H1 (cell line): ENCODE results near the gene ALG9. TPM values are rescaled to one million over a fixed set of nuclear protein-coding genes. Genes with fewer than 3 reads are reported as not detected.

ENCODE experiments used
- CTCF ChIA-PET: fragments of 300-600 bp; sonication (Branson Sonifier 250); formaldehyde crosslinking; loops from one replicate; lab custom pipeline; 2021; ENCODE audit not compliant: partially characterized antibody; lab: Charles Lee
- POLR2A ChIA-PET: fragments of 300-600 bp; sonication (Branson Sonifier 250); formaldehyde crosslinking; loops from one replicate; lab custom pipeline; 2021; ENCODE audit warnings: inconsistent platforms; ENCODE audit not compliant: partially characterized antibody; lab: Charles Lee
- DNase-seq, 2 experiments: peaks; one replicate each; pipeline versions ENCODE4 v3.0.0 to v3.0.0-alpha.2; 2010 to 2022; ENCODE audit warnings: low spot score in 2 of 2, low read depth in 1 of 2, mixed read lengths in 1 of 2
- FAIRE-seq: peaks from 2 replicates; lab custom pipeline; 2011; peaks lifted over from hg19 to GRCh38; lab: Jason Lieb, UNC
- H2AFZ ChIP-seq: 2 replicates; pipeline ENCODE4 v1.8.1; 2012; ENCODE audit warnings: low read length, inconsistent platforms
- H2AK5ac ChIP-seq: 2 replicates; pipeline ENCODE4 v1.6.1; 2013; ENCODE audit warnings: low read depth, low read length
- H2BK120ac ChIP-seq: replicated peaks from 2 replicates; pipeline ENCODE3; 2013; ENCODE audit warnings: low read depth, low read length, inconsistent platforms
- H2BK12ac ChIP-seq: 2 replicates; pipeline ENCODE4 v1.6.1; 2013; ENCODE audit warnings: low read depth, low read length
- H2BK15ac ChIP-seq: 2 replicates; pipeline ENCODE4 v1.6.1; 2013; ENCODE audit warnings: low read length
- H2BK20ac ChIP-seq: 2 replicates; pipeline ENCODE4 v1.6.1; 2013; ENCODE audit warnings: low read length
- H2BK5ac ChIP-seq: 2 replicates; pipeline ENCODE4 v1.6.1; 2013; ENCODE audit warnings: low read depth, low read length
- H3K14ac ChIP-seq: 2 replicates; pipeline ENCODE4 v1.6.1; 2013; ENCODE audit warnings: inconsistent platforms; ENCODE audit not compliant: insufficient read length
- H3K18ac ChIP-seq: 2 replicates; pipeline ENCODE4 v1.6.1; 2013; ENCODE audit warnings: low read length; ENCODE audit errors: extremely low read depth
- H3K23ac ChIP-seq: 2 replicates; pipeline ENCODE4 v1.6.1; 2013; ENCODE audit warnings: inconsistent platforms; ENCODE audit not compliant: insufficient read length
- H3K23me2 ChIP-seq: 2 replicates; pipeline ENCODE4 v1.6.1; 2013; ENCODE audit warnings: low read depth, low read length
- H3K27ac ChIP-seq: 2 replicates; pipeline ENCODE4 v1.6.1; 2011; ENCODE audit warnings: low read depth, low read length, inconsistent platforms
- H3K27me3 ChIP-seq, 4 experiments: replicated peaks in 1 of 4; 1 replicate in 1 of 4; 2 replicates in 3 of 4; pipeline versions ENCODE4 v1.6.1 to v1.8.1; 2011 to 2013; ENCODE audit warnings: low read length in 3 of 4, mild to moderate bottlenecking in 3 of 4, inconsistent platforms in 2 of 4, mixed read lengths in 2 of 4, moderate library complexity in 1 of 4; ENCODE audit not compliant: control insufficient read depth in 3 of 4, insufficient read depth in 3 of 4; ENCODE audit errors: extremely low read depth in 1 of 4
- H3K36me3 ChIP-seq, 4 experiments: 2 replicates each; pipeline versions ENCODE4 v1.6.1 to v1.8.1; 2011 to 2013; ENCODE audit warnings: mild to moderate bottlenecking in 4 of 4, low read length in 3 of 4, moderate library complexity in 2 of 4, control low read depth in 1 of 4, inconsistent platforms in 1 of 4; ENCODE audit not compliant: insufficient read depth in 4 of 4, control insufficient read depth in 2 of 4
- H3K4ac ChIP-seq: replicated peaks from 2 replicates; pipeline ENCODE3; 2013; ENCODE audit warnings: low read length, low read depth, mixed read lengths, inconsistent platforms; ENCODE audit not compliant: insufficient read length
- H3K4me1 ChIP-seq, 4 experiments: replicated peaks in 1 of 4; 1 replicate in 1 of 4; 2 replicates in 3 of 4; pipeline versions ENCODE4 v1.6.1 to v1.8.1; 2011 to 2013; ENCODE audit warnings: low read length in 3 of 4, inconsistent platforms in 2 of 4, mixed read lengths in 1 of 4; ENCODE audit not compliant: insufficient read depth in 4 of 4, control insufficient read depth in 3 of 4
- H3K4me2 ChIP-seq, 2 experiments: 2 replicates each; pipeline versions ENCODE4 v1.6.1 to v1.8.1; 2011 to 2013; ENCODE audit warnings: low read depth in 2 of 2, low read length in 2 of 2, control low read depth in 1 of 2, inconsistent platforms in 1 of 2, mild to moderate bottlenecking in 1 of 2; ENCODE audit not compliant: insufficient read depth in 1 of 2
- H3K4me3 ChIP-seq, 4 experiments: fragments of 200-600, 300-600 bp in 1 of 4; sonication (generic), shearing (Covaris generic), sonication (Bioruptor Twin) in 1 of 4; 2 replicates each; pipeline versions ENCODE4 v1.5.1 to v1.8.1; 2011 to 2016; ENCODE audit warnings: low read length in 4 of 4, low read depth in 3 of 4, control low read depth in 2 of 4, inconsistent platforms in 2 of 4, mild to moderate bottlenecking in 2 of 4, mixed read lengths in 1 of 4, moderate library complexity in 1 of 4; ENCODE audit not compliant: insufficient read depth in 2 of 4; ENCODE audit errors: extremely low read depth in 1 of 4
- H3K56ac ChIP-seq: replicated peaks from 2 replicates; pipeline ENCODE3; 2013; ENCODE audit warnings: low read depth, mild to moderate bottlenecking, mixed read lengths, low read length, inconsistent platforms; ENCODE audit not compliant: insufficient read length
- H3K79me1 ChIP-seq: 2 replicates; pipeline ENCODE4 v1.6.1; 2013; ENCODE audit warnings: low read depth, low read length, control low read depth
- H3K79me2 ChIP-seq, 2 experiments: 2 replicates each; pipeline versions ENCODE4 v1.6.1 to v1.8.1; 2012 to 2013; ENCODE audit warnings: low read length in 2 of 2, mild to moderate bottlenecking in 2 of 2, inconsistent platforms in 1 of 2; ENCODE audit not compliant: insufficient read depth in 2 of 2, control insufficient read depth in 1 of 2
- H3K9ac ChIP-seq, 4 experiments: replicated peaks in 1 of 4; 1 replicate in 1 of 4; 2 replicates in 3 of 4; pipeline versions ENCODE4 v1.6.1 to v1.8.1; 2011 to 2013; ENCODE audit warnings: low read depth in 3 of 4, low read length in 3 of 4, control low read depth in 2 of 4, mild to moderate bottlenecking in 2 of 4, moderate library complexity in 2 of 4, inconsistent platforms in 1 of 4; ENCODE audit errors: extremely low read depth in 1 of 4
- H3K9me3 ChIP-seq, 2 experiments: 2 replicates each; pipeline versions ENCODE4 v1.6.1 to v1.8.1; 2012 to 2013; ENCODE audit warnings: mild to moderate bottlenecking in 2 of 2, moderate library complexity in 2 of 2, control low read depth in 1 of 2, inconsistent platforms in 1 of 2, low read depth in 1 of 2, low read length in 1 of 2, mixed read lengths in 1 of 2; ENCODE audit not compliant: insufficient read depth in 2 of 2
- H4K20me1 ChIP-seq, 2 experiments: replicated peaks in 1 of 2; 2 replicates each; pipeline versions ENCODE3 to v1.8.1; 2011 to 2013; ENCODE audit warnings: inconsistent platforms in 2 of 2, low read length in 2 of 2, mild to moderate bottlenecking in 1 of 2; ENCODE audit not compliant: insufficient read depth in 2 of 2, control insufficient read depth in 1 of 2
- H4K5ac ChIP-seq: 2 replicates; pipeline ENCODE4 v1.6.1; 2013; ENCODE audit warnings: low read length, low read depth, mixed read lengths, inconsistent platforms; ENCODE audit not compliant: insufficient read length
- H4K8ac ChIP-seq: 2 replicates; pipeline ENCODE4 v1.8.0; 2013; ENCODE audit warnings: mild to moderate bottlenecking, moderate library complexity, low read length, inconsistent platforms; ENCODE audit not compliant: insufficient read depth; ENCODE audit errors: extremely low read depth
- H4K91ac ChIP-seq: replicated peaks from 2 replicates; pipeline ENCODE3; 2013; ENCODE audit warnings: low read length, mixed read lengths, inconsistent platforms; ENCODE audit not compliant: insufficient read length
- HDAC2 ChIP-seq, 2 experiments: fragments of 300-600 bp in 1 of 2; sonication (generic) in 1 of 2; IDR thresholded peaks; 2 replicates each; pipeline ENCODE4 v1.6.1; 2011 to 2012; ENCODE audit warnings: low read depth in 2 of 2, low read length in 2 of 2, mild to moderate bottlenecking in 2 of 2, moderate library complexity in 2 of 2, borderline replicate concordance in 1 of 2, inconsistent platforms in 1 of 2
- MAFK ChIP-seq: IDR thresholded peaks from 2 replicates; pipeline ENCODE4 v1.6.1; 2012; ENCODE audit warnings: low read depth, mild to moderate bottlenecking, improper control_type of control experiment, low read length
- WGBS, 2 experiments: shearing (Covaris generic) in 1 of 2; methylation state at CpG; one replicate each; pipeline versions ENCODE4 v1.1.6 to v1.1.7; 2013 to 2015; ENCODE audit warnings: low lambda C conversion rate in 2 of 2, mixed read lengths in 2 of 2, inconsistent platforms in 1 of 2, low coverage in 1 of 2, missing lambda C conversion rate in 1 of 2; ENCODE audit not compliant: insufficient replicate concordance in 2 of 2, insufficient coverage in 1 of 2, insufficient read length in 1 of 2; ENCODE audit errors: extremely low coverage in 1 of 2, missing lambda C conversion rate in 1 of 2; 5-methylcytosine and 5-hydroxymethylcytosine counted together
- polyA plus RNA-seq, 7 experiments: library from polyadenylated mRNA; depleted of rRNA in 3 of 7; stranded (reverse) in 5 of 7; unstranded in 2 of 7; fragments of >200 nt in 5 of 7; fragments of 200-250 nt in 2 of 7; gene quantifications; 1 replicate in 5 of 7; 2 replicates in 1 of 7; 4 replicates in 1 of 7; pipeline versions ENCODE4 v1.2.1 to v1.2.3, GENCODE V29; 2011 to 2013; ENCODE audit warnings: missing spikeins in 2 of 7, mixed read lengths in 2 of 7
- total RNA-seq: library from RNA; stranded (reverse); fragmentation: NEBNext Ultra II Directional; extraction: Animal tissue kit (Norgen Biotek cat#: 25700); gene quantifications from 2 replicates; pipeline ENCODE4 v1.2.1, GENCODE V29; 2021

The ALG9 gene
- total and polyA plus RNA-seq, 2 of the 8 experiments (the other 6 are each of a cell fraction or from before 2014, with no cell fraction given): 23.5 to 24.5 TPM

GRCh38 chr11:111795334-111795985 is 75.9 kb downstream of the ALG9 start:
- Histone ChIP-seq H3K4me1 (no peaks in the 10 kb centered on the region), H2BK12ac (no peak overlapping the region), H4K8ac (no peak overlapping the region), H4K91ac (no peak overlapping the region), H3K9ac (no peak overlapping the region), H2BK120ac (no peak overlapping the region), H3K27ac (no peak overlapping the region), H3K4me2 (no peak overlapping the region), H3K14ac (no peak overlapping the region), H2AFZ (no peak overlapping the region), H3K9me3 (no peaks in the 10 kb centered on the region), H4K20me1 (no peaks in the 10 kb centered on the region), H3K23ac (no peak overlapping the region), H3K4me3 (no peak overlapping the region), H3K23me2 (no peaks in the 10 kb centered on the region; the same call in 1 of the 2 replicates), H2BK20ac (no peak overlapping the region), H3K56ac (no peak overlapping the region), H4K5ac (no peak overlapping the region), H3K27me3 (peaks cover 0 to 1% (median 0%) of the 10 kb centered on the region in 4 experiments; a peak in 1 of 7 replicates), H2BK5ac (no peak overlapping the region), H2AK5ac (no peak overlapping the region), H3K36me3 (no peaks in the 10 kb centered on the region), H3K4ac (no peak overlapping the region), H2BK15ac (no peak overlapping the region), H3K79me1 (no peaks in the 10 kb centered on the region), H3K79me2 (no peaks in the 10 kb centered on the region), H3K18ac (no peak overlapping the region)
- ChIA-PET CTCF (interaction anchor here (0.6 to 2.7 kb wide), 4 partner anchors 9 to 191 kb away, joined by 3 to 11 read pairs (median 4); no protein-coding TSS in a partner anchor), POLR2A (interaction anchor here (1.1 kb wide), 1 partner anchor 29 kb away, joined by 4 read pairs; the partner anchor contains the start of gene PPP2R1B)
- TF ChIP-seq HDAC2 (IDR thresholded peaks at IDR 0.05; ENCODE audit: borderline replicate concordance in 1 of 2, low read depth in 2 of 2, low read length in 2 of 2): no peak
- peak; percentile 99 for TF ChIP-seq MAFK
- 94% methylated on average over 7 of the region's 7 CpGs; no CpG with 5 or more reads in 1 of the 2 experiments for WGBS, 2 experiments
- DNase-seq (no peak), FAIRE-seq (no peak)
